ENCODE data around the gene MAPRE2. TPM values are rescaled to one million over a fixed set of nuclear protein-coding genes. Genes with fewer than 3 reads are reported as not detected.

Gene MAPRE2
- total and polyA plus RNA-seq, 2 experiments from 2014 or later, result 11.2 to 16.1 TPM

DNA sequence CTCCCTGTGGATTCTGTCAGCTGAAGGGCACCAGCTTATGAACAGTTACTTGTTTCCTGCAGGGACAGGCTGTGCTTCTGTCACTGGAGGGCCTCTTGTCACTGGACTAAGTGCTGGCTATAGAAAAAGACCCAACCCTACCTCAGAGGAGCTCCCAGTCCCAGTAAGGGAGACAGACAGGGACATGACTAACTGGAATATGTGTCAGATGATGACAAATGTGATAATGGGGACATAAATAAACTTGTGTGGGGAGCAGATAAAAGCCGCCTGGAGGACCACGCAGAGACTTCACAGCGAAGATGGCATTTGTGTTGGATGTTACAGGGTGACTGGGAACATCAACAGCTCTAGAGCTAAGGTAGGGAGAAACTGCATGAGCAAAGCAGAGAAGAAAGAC lies 95.0 kb downstream of the MAPRE2 start:
- Histone ChIP-seq H3F3A (ENCODE audit: insufficient read depth) (no peaks in the 10 kb centered on the region), H2AFZ (no peak overlapping the region), H3K9me2 (ENCODE audit: insufficient read depth) (no peaks in the 10 kb centered on the region), H3K4me3 (no peak overlapping the region), H3K4me2 (ENCODE audit: unreplicated experiment) (no peak overlapping the region), H3K79me2 (ENCODE audit: insufficient read depth) (no peaks in the 10 kb centered on the region), H3K27ac (no peak overlapping the region), H3K4me1 (ENCODE audit: insufficient read depth) (no peaks in the 10 kb centered on the region), H3K9ac (no peak overlapping the region), H3K27me3 (replicated peaks; ENCODE audit: insufficient read depth) (no peaks in the 10 kb centered on the region), H4K20me1 (ENCODE audit: insufficient read depth) (no peaks in the 10 kb centered on the region), H3K9me3 (ENCODE audit: low read depth) (no peaks in the 10 kb centered on the region), H3K36me3 (ENCODE audit: low read depth) (no peaks in the 10 kb centered on the region)
- TF ChIP-seq EZH2phosphoT487 (IDR thresholded peaks at IDR 0.05; ENCODE audit: insufficient read depth, low read depth), result no peak
- TF ChIP-seq EZH2 (IDR thresholded peaks at IDR 0.05; ENCODE audit: insufficient read depth, poor library complexity, severe bottlenecking), result no peak
- WGBS, 2 experiments (ENCODE audit: low coverage in 1 of 2, low lambda C conversion rate in 2 of 2, missing lambda C conversion rate in 2 of 2), result 96 to 100% methylated on average over 3 of the region's 3 CpGs
- DNase-seq, result no peak
- in situ Hi-C loops (cut with MboI), result no loop called here

DNA sequence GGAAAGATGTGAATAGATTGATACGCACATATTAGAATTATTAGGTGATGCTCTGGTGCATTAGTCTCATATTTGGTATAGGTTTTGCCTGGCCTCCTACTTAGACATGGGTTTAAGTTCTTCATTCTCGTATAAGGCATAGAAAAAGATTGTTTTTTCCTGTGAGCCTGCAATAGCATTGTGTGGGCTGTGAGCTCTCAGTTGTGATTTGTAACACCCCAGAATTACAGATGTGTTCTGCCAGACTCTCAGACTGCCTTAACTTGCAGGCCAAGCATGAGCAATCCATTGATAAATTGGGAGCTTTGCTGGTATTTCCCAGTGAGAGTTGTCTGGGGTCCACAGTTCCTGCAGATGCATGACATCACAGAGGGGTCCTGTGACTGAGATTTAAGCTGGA lies 95.7 kb downstream of the MAPRE2 start:
- Histone ChIP-seq H2AFZ (no peak overlapping the region), H3K9ac (no peak overlapping the region), H3K27ac (no peak overlapping the region), H4K20me1 (ENCODE audit: insufficient read depth) (no peaks in the 10 kb centered on the region), H3F3A (ENCODE audit: insufficient read depth) (no peaks in the 10 kb centered on the region), H3K79me2 (ENCODE audit: insufficient read depth) (no peaks in the 10 kb centered on the region), H3K27me3 (replicated peaks; ENCODE audit: insufficient read depth) (no peaks in the 10 kb centered on the region), H3K4me2 (ENCODE audit: unreplicated experiment) (no peak overlapping the region), H3K9me3 (ENCODE audit: low read depth) (no peaks in the 10 kb centered on the region), H3K36me3 (ENCODE audit: low read depth) (no peaks in the 10 kb centered on the region), H3K4me1 (ENCODE audit: insufficient read depth) (no peaks in the 10 kb centered on the region), H3K4me3 (no peak overlapping the region), H3K9me2 (ENCODE audit: insufficient read depth) (no peaks in the 10 kb centered on the region)
- 94 to 95% methylated on average over 2 of the region's 2 CpGs for WGBS, 2 experiments (ENCODE audit: low coverage in 1 of 2, low lambda C conversion rate in 2 of 2, missing lambda C conversion rate in 2 of 2)
- no peak for TF ChIP-seq EZH2phosphoT487 (IDR thresholded peaks at IDR 0.05; ENCODE audit: insufficient read depth, low read depth)
- TF ChIP-seq EZH2 (IDR thresholded peaks at IDR 0.05; ENCODE audit: insufficient read depth, poor library complexity, severe bottlenecking), result no peak
- in situ Hi-C loops (cut with MboI), result no loop called here
- no peak for DNase-seq

DNA sequence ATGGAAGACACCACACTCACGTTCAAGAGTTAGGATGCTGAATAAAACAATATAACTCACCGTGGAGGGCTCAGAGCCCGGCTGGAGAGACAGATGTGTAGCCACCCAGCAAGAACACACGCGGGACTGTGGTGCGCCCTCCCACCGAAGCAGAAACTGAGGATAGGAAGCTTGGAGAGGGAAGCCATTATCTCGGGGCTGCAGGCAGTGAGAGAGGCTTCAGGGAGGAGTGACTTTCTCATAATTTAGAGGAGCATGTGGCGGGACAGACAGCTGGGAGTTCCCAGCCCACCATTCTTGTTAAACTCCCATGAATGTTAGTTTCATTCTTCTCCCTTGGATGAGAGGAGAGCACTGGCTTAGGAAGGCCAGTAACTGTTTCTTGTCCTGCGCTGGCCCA lies 96.4 kb downstream of the MAPRE2 start:
- WGBS, 2 experiments (ENCODE audit: low coverage in 1 of 2, low lambda C conversion rate in 2 of 2, missing lambda C conversion rate in 2 of 2), result 79 to 82% methylated on average over 10 of the region's 10 CpGs
- no peaks in the 10 kb centered on the region for H3F3A ChIP-seq (ENCODE audit: insufficient read depth)
- no peaks in the 10 kb centered on the region for H3K9me2 ChIP-seq (ENCODE audit: insufficient read depth)
- H3K4me3 ChIP-seq, result no peak overlapping the region
- no peak overlapping the region for H3K27ac ChIP-seq
- no peaks in the 10 kb centered on the region for H3K79me2 ChIP-seq (ENCODE audit: insufficient read depth)
- no peaks in the 10 kb centered on the region for H3K4me1 ChIP-seq (ENCODE audit: insufficient read depth)
- no peaks in the 10 kb centered on the region for H4K20me1 ChIP-seq (ENCODE audit: insufficient read depth)
- no peaks in the 10 kb centered on the region for H3K36me3 ChIP-seq (ENCODE audit: low read depth)
- in situ Hi-C loops (cut with MboI), result no loop called here
- H3K4me2 ChIP-seq (ENCODE audit: unreplicated experiment), result no peak overlapping the region
- H3K9ac ChIP-seq, result no peak overlapping the region
- H3K9me3 ChIP-seq (ENCODE audit: low read depth), result no peaks in the 10 kb centered on the region
- no peaks in the 10 kb centered on the region for H3K27me3 ChIP-seq (replicated peaks; ENCODE audit: insufficient read depth)
- no peak overlapping the region for H2AFZ ChIP-seq
- no peak for DNase-seq
- no peak for TF ChIP-seq EZH2phosphoT487 (IDR thresholded peaks at IDR 0.05; ENCODE audit: insufficient read depth, low read depth)
- TF ChIP-seq EZH2 (IDR thresholded peaks at IDR 0.05; ENCODE audit: insufficient read depth, poor library complexity, severe bottlenecking), result no peak

DNA sequence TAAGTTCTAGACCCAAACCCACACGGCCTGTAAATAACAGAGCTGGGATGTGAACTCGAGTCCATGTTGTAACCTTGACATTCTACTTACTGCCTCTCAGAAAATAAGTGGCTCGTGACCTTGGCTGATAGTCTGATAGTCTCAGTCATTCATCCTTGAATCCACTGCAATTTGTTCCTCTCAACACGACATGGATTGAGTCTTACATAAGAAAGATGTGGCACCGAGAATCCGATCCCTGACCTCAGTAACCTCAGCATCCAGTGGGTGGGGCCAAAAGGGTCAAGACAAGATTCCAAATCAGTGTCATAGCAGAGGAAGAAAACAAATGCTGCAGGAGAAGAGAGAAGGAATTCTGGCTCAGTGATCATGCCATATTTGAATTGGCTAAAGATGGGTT lies 97.6 kb downstream of the MAPRE2 start:
- TF ChIP-seq EZH2 (IDR thresholded peaks at IDR 0.05; ENCODE audit: insufficient read depth, poor library complexity, severe bottlenecking) (no peak), EZH2phosphoT487 (IDR thresholded peaks at IDR 0.05; ENCODE audit: insufficient read depth, low read depth) (no peak)
- no peak for DNase-seq
- Histone ChIP-seq H3K9me3 (ENCODE audit: low read depth) (no peaks in the 10 kb centered on the region), H3F3A (ENCODE audit: insufficient read depth) (no peaks in the 10 kb centered on the region), H3K36me3 (ENCODE audit: low read depth) (no peaks in the 10 kb centered on the region), H2AFZ (no peak overlapping the region), H3K27ac (no peak overlapping the region), H3K9me2 (ENCODE audit: insufficient read depth) (no peaks in the 10 kb centered on the region), H3K4me2 (ENCODE audit: unreplicated experiment) (no peak overlapping the region), H3K79me2 (ENCODE audit: insufficient read depth) (no peaks in the 10 kb centered on the region), H3K4me1 (ENCODE audit: insufficient read depth) (no peaks in the 10 kb centered on the region), H3K9ac (no peak overlapping the region), H4K20me1 (ENCODE audit: insufficient read depth) (no peaks in the 10 kb centered on the region), H3K27me3 (replicated peaks; ENCODE audit: insufficient read depth) (no peaks in the 10 kb centered on the region), H3K4me3 (no peak overlapping the region)
- 93 to 98% methylated on average over 6 of the region's 6 CpGs for WGBS, 2 experiments (ENCODE audit: low coverage in 1 of 2, low lambda C conversion rate in 2 of 2, missing lambda C conversion rate in 2 of 2)
- in situ Hi-C loops (cut with MboI), result no loop called here

DNA sequence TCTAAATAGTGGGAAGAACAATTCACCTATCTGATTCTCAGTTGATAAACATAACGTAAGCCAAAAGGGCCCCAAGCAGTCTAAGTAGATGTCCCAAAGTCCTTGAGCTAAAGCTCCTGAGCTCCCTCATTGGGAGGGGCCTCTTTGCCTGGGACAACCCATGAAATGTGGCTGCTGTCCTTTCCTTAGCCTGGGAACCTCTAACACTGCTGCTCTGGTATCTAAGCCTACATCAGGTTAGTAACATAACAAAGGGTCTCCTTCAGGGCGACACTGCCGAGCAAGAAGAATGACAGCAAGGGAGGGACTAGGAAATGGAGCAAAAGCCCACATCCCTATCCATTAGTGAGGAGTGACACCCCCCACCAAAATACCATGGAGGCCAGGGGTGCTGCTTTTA lies 98.3 kb downstream of the MAPRE2 start:
- H3K27me3 ChIP-seq (replicated peaks; ENCODE audit: insufficient read depth), result no peaks in the 10 kb centered on the region
- H3K9ac ChIP-seq, result no peak overlapping the region
- H3K9me3 ChIP-seq (ENCODE audit: low read depth), result no peaks in the 10 kb centered on the region
- no peaks in the 10 kb centered on the region for H3K4me1 ChIP-seq (ENCODE audit: insufficient read depth)
- H3F3A ChIP-seq (ENCODE audit: insufficient read depth), result no peaks in the 10 kb centered on the region
- H2AFZ ChIP-seq, result no peak overlapping the region
- no peak for TF ChIP-seq EZH2phosphoT487 (IDR thresholded peaks at IDR 0.05; ENCODE audit: insufficient read depth, low read depth)
- TF ChIP-seq EZH2 (IDR thresholded peaks at IDR 0.05; ENCODE audit: insufficient read depth, poor library complexity, severe bottlenecking), result no peak
- H3K79me2 ChIP-seq (ENCODE audit: insufficient read depth), result no peaks in the 10 kb centered on the region
- DNase-seq, result no peak
- no peak overlapping the region for H3K4me2 ChIP-seq (ENCODE audit: unreplicated experiment)
- H3K27ac ChIP-seq, result no peak overlapping the region
- 97 to 99% methylated on average over 3 of the region's 3 CpGs for WGBS, 2 experiments (ENCODE audit: low coverage in 1 of 2, low lambda C conversion rate in 2 of 2, missing lambda C conversion rate in 2 of 2)
- no peaks in the 10 kb centered on the region for H3K36me3 ChIP-seq (ENCODE audit: low read depth)
- H4K20me1 ChIP-seq (ENCODE audit: insufficient read depth), result no peaks in the 10 kb centered on the region
- no peak overlapping the region for H3K4me3 ChIP-seq
- in situ Hi-C loops (cut with MboI), result no loop called here
- H3K9me2 ChIP-seq (ENCODE audit: insufficient read depth), result no peaks in the 10 kb centered on the region
